Panc1 (cell line): ENCODE measurements around the gene STAT4. TPM values are rescaled to one million over a fixed set of nuclear protein-coding genes. Genes with fewer than 3 reads are reported as not detected.

Experiments used
- ATAC-seq: fragments of 200-7000 bp; cut with Tn5 transposase; 2 replicates; pipeline ENCODE4 v1.9.1; 2020; ENCODE audit warnings: mild to moderate bottlenecking, moderate library complexity
- BruUV-seq: library from RNA; stranded (reverse); fragments of 400-500 nt; replicated peaks from 2 replicates; lab custom pipeline; 2021; lab: Mats Ljungman, UMichigan
- CTCF ChIA-PET: fragments of 300-600 bp; sonication (Branson Sonifier 250); formaldehyde crosslinking; loops from one replicate; lab custom pipeline; 2022; ENCODE audit warnings: antibody characterized with exemption; lab: Charles Lee
- POLR2A ChIA-PET: fragments of 300-600 bp; sonication (Branson Sonifier 250); formaldehyde crosslinking; loops from one replicate; lab custom pipeline; 2022; ENCODE audit warnings: antibody characterized with exemption; lab: Charles Lee
- DNase-seq: peaks from one replicate; pipeline ENCODE4 v3.0.0-alpha.2; 2010; ENCODE audit warnings: low read depth, low spot score
- H3K27ac ChIP-seq: 2 replicates; pipeline ENCODE4 v1.5.1; 2011; ENCODE audit warnings: mild to moderate bottlenecking, low read length, inconsistent platforms
- H3K27me3 ChIP-seq: fragments of 200-500 bp; sonication (Bioruptor generic); 2 replicates; pipeline ENCODE4 v1.6.0; 2014; ENCODE audit warnings: low read length, inconsistent platforms; ENCODE audit not compliant: control insufficient read depth, insufficient read depth
- H3K36me3 ChIP-seq: fragments of 200-500 bp; sonication (Bioruptor generic); 2 replicates; pipeline ENCODE4 v1.5.1; 2014; ENCODE audit warnings: inconsistent platforms, mild to moderate bottlenecking, low read length, moderate library complexity; ENCODE audit not compliant: control insufficient read depth, insufficient read depth
- H3K4me1 ChIP-seq: 2 replicates; pipeline ENCODE4 v1.5.1; 2011; ENCODE audit warnings: inconsistent platforms, mild to moderate bottlenecking, low read length, moderate library complexity; ENCODE audit not compliant: control insufficient read depth, insufficient read depth
- H3K4me3 ChIP-seq, 2 experiments: 2 replicates each; pipeline ENCODE4 v1.5.1; 2011 to 2012; ENCODE audit warnings: low read depth in 2 of 2, low read length in 2 of 2, mild to moderate bottlenecking in 2 of 2, inconsistent platforms in 1 of 2, moderate library complexity in 1 of 2
- H3K9me3 ChIP-seq: fragments of 200-500 bp; sonication (Bioruptor generic); 2 replicates; pipeline ENCODE4 v1.5.1; 2014; ENCODE audit warnings: low read depth, mild to moderate bottlenecking, inconsistent platforms, low read length, moderate library complexity; ENCODE audit not compliant: control insufficient read depth, insufficient read depth
- CTCF ChIP-seq: fragments of 450-650 bp; IDR thresholded peaks from 2 replicates; pipeline ENCODE4 v1.5.1; 2017; ENCODE audit warnings: mild to moderate bottlenecking
- POLR2AphosphoS5 ChIP-seq: IDR thresholded peaks from 2 replicates; pipeline ENCODE4 v1.6.1; 2012; ENCODE audit warnings: mild to moderate bottlenecking, low read depth, low read length, moderate library complexity
- REST ChIP-seq, 2 experiments: IDR thresholded peaks; 2 replicates each; pipeline ENCODE4 v1.6.1; 2011 to 2012; ENCODE audit warnings: low read depth in 2 of 2, control low read depth in 1 of 2, low read length in 1 of 2, mild to moderate bottlenecking in 1 of 2, moderate library complexity in 1 of 2; ENCODE audit not compliant: insufficient read depth in 1 of 2
- SIN3A ChIP-seq: IDR thresholded peaks from 2 replicates; pipeline ENCODE4 v1.6.1; 2012; ENCODE audit warnings: low read depth, mild to moderate bottlenecking, low read length, moderate library complexity, borderline replicate concordance; ENCODE audit not compliant: insufficient read depth
- TCF7L2 ChIP-seq: IDR thresholded peaks from 2 replicates; pipeline ENCODE4 v1.6.1; 2011; ENCODE audit warnings: mild to moderate bottlenecking, low read depth, low read length, inconsistent platforms
- in situ Hi-C: cut with HindIII; loops from 2 replicates; pipeline ENCODE4 v1.10.0; 2016; ENCODE audit warnings: low sequenced_read_pairs, low pct_unique_long_range_greater_than_20kb
- intact Hi-C: fragments of 100-400 bp; cut with micrococcal nuclease; formaldehyde crosslinking; loops from one replicate; pipeline ENCODE4 v1.10.0; 2022; ENCODE audit not compliant: unreplicated experiment
- total RNA-seq: library from RNA; stranded (reverse); gene quantifications from one replicate; pipeline ENCODE4 v1.2.1, GENCODE V29; 2021; ENCODE audit not compliant: unreplicated experiment

STAT4 gene
- total RNA-seq, 1 experiment from 2014 or later, result 0.05 TPM

GRCh38 chr2:191031256-191031655, 119.5 kb downstream of the STAT4 start:
- CTCF ChIA-PET, result no interaction called here

DNA sequence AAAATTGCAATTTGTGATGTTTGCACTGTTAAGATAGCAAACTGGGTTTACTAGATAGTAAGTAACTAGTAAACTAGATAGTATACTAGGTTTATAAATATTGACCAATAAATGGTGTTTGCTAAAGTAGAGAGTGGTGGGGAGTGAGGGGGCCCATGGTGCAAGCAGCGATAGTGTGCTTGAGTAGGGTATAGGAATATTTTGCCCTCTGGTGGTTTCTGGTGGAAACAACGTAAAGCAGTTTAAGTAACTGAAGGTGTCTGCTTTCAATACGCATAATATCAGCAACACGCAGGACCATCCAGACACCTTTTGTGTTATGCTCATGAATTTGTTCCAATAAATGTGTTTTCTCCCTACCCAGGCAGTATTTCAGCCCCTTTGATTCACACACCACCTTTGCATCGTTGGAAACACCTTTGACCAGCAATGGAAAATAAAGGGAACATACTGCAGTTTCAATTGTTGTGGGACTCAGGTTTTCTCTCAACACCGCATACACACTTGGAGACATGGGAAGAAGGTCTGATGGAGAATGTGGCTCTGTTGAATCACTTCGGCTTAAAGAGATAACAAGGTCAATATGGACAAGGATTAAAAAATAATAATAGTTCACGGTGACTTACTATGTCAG, 120.2 kb downstream of the STAT4 start:
- DNase-seq (no peak), ATAC-seq (peak; percentile 82)
- Histone ChIP-seq H3K27ac (no peak overlapping the region), H3K36me3 (no peaks in the 10 kb centered on the region), H3K4me1 (no peaks in the 10 kb centered on the region), H3K27me3 (no peaks in the 10 kb centered on the region; the same call in none of the 2 replicates), H3K4me3 (no peak overlapping the region), H3K9me3 (no peaks in the 10 kb centered on the region)
- ChIA-PET POLR2A (no interaction called here), CTCF (no interaction called here)
- intact Hi-C loops (loop anchor here (2.0 kb wide), 1 partner anchor 250 kb away; no protein-coding TSS in a partner anchor), in situ Hi-C loops (no loop called here)
- TF ChIP-seq SIN3A (no peak), CTCF (peak; percentile 81)
- BruUV-seq, result no TSS peak

More at GRCh38 chr2:191031256-191031655, 119.5 kb downstream of the STAT4 start:
- Histone ChIP-seq H3K36me3 (no peaks in the 10 kb centered on the region), H3K9me3 (no peaks in the 10 kb centered on the region), H3K4me1 (no peaks in the 10 kb centered on the region), H3K4me3 (no peak overlapping the region), H3K27me3 (no peaks in the 10 kb centered on the region; the same call in none of the 2 replicates), H3K27ac (no peak overlapping the region)
- ATAC-seq, result no peak
- no TSS peak for BruUV-seq
- in situ Hi-C loops (no loop called here), intact Hi-C loops (loop anchor here (2.0 kb wide), 1 partner anchor 250 kb away; no protein-coding TSS in a partner anchor)
- no peak for TF ChIP-seq POLR2AphosphoS5
- no peak for TF ChIP-seq SIN3A
- TF ChIP-seq CTCF, result no peak
- TF ChIP-seq REST (IDR thresholded peaks at IDR 0.05; ENCODE audit: insufficient read depth in 1 of 2, low read depth in 2 of 2, low read length in 1 of 2), result no peak
- TF ChIP-seq TCF7L2, result no peak
- POLR2A ChIA-PET, result no interaction called here
- DNase-seq, result no peak
